GM19455 (cell line): Measurements from ENCODE around the gene RNF14.
"Not testable (repeated sequence)": the region's sequence is repeated elsewhere in the genome, so short reads cannot be mapped to it uniquely, and the experiment has no call there.

Source experiments
- ATAC-seq: cut with Tn5 transposase; IDR thresholded peaks from one replicate; pipeline ENCODE4 v1.9.1; 2021; ENCODE audit not compliant: unreplicated experiment

Gene RNF14

DNA sequence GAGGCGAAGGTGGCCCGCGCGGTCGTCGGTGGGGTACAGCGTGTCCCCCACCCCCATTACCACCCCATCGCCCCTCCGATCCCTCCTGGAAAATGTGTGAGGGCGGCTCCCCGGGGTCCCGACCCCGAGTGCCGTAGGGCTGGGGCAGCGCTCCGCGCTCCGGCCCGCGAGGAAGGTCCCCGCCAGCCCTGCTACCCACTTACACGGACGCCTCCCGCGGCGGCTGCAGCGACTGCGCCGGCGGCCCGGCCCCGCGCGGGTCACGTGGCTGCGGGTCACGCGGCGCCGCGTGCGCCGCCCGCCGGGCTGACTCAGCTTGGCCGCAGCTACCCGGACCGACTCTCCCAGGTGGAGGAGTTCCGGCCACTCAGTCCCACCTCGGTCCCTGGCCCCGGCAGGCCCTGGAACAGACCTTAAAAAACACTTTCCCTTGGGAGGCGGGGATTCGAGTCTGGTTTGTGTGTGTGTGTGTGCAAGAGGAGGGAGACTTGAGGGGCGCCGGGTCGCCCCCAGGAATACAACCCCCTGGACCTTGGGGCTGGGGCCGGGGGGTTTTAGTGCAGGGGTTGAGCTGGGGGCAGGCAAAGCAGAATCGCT, 44.0 kb downstream of the RNF14 start, which contains the start of gene GNPDA1:
TSS of gene GNPDA1 (minus strand) at position 236 of the 597 bp plus-strand sequence. CDS start 992 bp downstream, outside the sequence.
- peak; percentile 72 for ATAC-seq

DNA sequence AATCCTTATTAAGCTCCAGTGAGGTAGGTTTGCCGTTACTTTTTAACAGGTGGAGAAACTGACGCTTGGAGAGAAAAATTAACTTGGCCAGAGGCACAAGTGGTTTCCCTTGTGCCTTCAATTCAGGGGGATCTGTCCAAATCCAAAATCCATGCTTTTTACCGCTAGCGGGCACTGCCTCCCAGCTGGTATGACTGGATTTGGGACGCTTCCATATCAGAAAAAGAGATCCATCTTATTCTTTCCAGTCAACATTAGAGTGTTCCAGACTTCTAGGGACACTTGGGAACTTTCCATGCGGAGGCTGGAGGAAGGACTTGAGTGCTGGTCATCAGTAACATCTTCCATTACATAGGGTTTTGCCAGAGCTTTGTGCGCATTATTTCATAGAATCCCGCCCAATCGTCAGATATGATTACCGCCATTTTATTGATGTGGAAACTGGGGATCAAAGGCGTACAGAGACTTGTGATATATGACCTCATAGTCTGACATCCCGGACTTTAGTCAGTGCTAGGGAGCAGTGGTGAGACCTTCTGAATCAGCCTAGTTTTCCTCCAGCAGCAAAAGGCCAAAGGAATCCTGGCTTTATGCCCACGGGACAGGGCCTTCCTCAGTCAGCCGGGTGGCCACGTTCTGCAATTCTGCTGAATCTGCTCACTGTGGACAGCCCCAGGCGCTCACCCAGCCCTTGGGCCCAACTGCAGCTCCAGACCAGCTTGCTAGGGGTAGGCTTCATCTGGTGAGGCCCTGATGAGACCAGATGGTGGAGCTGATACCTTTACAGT, 45.0 kb downstream of the RNF14 start:
- ATAC-seq: no peak

DNA sequence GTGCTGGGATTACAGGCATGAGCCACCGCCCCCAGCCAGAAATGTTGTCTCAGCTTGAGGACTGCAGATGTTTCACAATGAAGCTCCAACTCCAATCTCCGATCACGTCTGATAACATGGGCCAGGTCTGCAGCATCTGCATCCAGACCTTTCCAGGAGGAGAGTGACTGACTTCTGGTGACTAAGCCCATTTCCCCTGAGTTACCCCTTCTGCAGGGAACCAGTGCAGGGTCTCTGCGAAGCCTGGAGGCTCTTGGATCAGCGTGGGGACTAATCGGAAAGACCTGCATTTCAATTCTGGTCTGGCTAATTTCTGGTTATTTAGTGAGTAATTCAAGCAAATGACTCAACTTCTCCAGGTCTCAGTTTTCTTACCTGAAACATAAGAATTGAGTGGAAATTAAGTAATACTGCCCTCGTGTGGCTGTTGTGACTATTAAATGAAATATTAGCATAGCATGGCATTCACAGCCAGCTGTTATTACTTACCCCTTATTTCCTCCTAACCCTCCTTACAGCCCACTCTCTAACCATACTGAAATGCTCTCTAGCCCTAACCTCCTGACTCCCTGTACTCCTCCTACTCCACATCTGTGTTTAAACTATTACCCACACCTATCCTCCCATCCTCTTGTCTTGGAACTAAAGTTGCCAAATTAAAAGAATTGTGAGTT, 46.1 kb downstream of the RNF14 start:
- ATAC-seq: no peak

DNA sequence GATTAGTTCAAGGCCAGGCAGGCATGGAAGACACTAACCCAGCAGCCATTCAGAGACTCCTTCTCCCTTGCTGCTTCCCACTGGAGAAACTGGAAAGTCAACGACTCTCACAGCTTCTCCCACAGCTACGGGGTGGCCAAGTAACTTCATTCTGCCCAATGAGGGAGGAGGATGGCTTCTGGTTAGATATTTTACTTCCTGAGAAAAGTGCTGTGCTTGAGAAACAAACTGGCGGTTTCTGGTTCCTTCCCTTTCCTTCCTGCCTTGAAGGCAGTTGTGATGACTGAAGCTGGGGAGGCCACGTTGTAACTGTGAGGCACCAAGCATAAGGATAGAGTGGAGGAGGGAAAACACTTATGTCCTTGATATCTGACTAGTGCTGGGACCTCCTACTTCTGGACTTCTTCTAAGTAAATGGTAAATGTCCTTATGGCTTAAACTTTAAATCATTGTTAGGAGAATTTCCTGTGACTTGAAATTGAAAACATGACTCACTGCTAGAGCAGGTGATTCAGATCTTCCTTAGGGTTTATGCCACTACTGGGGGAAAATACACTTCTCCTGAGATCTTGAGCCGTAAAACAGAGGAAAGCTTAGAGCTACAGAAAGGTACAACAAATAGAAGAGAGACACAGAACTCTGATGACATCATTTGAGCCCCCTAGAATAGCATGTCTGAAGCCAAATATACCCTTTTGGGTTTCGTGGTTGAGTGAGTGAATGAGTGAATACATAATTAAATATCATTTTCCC, 47.1 kb downstream of the RNF14 start:
- no peak for ATAC-seq

GRCh38 chr5:142016556-142016955, 47.7 kb downstream of the RNF14 start:
- no peak for ATAC-seq

DNA sequence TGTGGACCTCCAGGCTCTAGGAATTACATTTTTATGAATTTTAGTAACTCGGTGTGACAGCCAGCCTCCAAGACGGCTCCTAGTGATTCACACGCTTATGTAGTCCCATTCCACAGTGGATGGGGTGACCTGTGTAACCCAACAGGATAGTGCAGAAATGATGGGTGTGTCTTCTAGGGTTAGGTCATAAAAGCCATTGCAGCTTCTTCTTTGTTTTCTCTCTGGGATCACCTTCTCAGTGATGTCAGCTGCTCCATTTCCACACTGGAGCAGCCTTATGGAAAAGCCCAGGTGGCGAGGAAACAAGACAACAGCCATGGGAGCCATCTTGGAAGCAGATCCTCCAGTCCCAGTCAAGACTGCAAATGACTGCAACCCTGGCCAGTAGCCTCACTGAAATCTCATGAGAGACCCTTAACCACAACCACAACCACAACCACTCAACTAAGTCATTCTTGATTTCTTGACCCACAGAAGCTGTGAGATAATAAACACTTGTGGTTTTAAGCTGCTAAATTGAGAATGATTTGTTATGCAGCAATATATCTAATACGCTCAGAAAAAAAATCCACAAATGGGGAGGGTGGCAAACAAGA, 49.0 kb downstream of the RNF14 start:
- ATAC-seq: no peak

DNA sequence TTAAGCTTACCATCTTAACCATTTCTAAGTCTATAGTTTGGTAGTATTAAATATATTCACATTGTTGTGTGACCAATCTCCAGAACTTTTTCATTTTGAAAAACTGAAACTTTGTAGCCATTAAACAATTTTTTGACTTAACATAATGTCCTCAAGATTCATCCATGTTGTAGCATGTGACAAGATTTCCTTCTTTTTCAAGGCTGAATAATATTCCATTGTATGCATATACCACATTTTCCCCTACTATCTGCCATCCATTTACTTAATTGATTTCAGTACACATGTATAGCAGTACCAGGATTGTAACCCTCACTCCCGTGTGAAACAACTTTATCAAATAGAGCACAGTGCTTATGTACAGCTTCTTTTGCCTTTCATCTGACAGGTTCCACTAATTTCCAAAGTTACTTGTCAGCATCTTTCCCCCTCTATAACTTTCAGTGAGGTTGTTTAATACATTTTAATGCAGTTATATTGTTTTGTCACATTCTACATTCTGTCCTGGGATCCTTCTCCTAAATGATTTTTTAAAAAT, 51.3 kb downstream of the RNF14 start:
- no peak for ATAC-seq

- no peak for ATAC-seq
These were observed 54.9 kb downstream of the RNF14 start for GRCh38 chr5:142023836-142024235.

DNA sequence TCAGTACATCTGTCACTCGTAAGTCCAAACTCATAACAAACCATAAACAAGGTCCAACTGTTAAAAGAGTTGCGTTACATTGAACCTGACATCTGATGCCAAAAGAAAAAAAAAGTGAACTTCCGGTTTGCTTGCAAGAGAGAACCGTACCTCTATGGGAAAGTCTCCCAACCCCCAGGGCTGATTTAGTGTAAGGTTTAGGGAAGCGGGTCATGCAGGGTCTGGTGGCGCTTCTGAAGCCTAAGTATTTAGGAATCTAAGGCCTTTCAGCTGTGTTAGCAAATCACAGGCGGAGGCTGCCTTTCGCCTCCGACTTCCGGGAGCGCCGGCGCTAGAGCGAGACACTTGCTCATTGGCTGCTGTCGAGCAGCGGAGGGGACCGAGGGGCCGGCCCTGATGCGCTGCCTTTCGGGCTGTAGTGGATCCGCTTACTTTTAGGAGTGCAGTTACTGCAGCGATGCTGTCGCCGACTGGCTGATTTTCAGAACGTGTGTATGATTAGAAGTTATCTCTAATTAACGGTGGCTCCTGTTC, 55.9 kb downstream of the RNF14 start:
- peak; percentile 100 for ATAC-seq

GRCh38 chr5:142025637-142026036, 56.7 kb downstream of the RNF14 start:
- ATAC-seq: no peak

- no peak for ATAC-seq
These were observed 63.2 kb downstream of the RNF14 start for GRCh38 chr5:142032150-142032549.

- no peak for ATAC-seq
These were observed 64.1 kb downstream of the RNF14 start for GRCh38 chr5:142032747-142033631.

GRCh38 chr5:142033632-142034567, 65.0 kb downstream of the RNF14 start:
- not testable (repeated sequence) for ATAC-seq

DNA sequence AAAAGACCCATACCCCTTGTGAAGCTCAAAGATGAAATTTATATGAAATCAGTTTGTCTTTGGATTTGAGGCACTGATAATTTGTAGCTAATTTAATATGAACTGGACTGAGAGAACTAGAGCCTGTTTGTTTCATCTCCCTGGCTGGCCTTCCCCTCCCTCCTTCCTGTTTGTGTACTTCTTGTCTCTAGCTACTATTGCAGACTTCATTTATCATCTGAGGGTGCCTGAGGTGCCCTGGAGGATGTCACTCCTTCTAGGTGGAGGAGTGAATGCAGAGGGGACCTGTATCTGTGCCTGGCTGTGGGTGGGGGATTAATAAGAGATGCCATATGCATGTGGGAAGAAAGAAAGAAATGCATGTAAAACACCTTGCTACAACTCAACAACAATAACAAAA, 66.1 kb downstream of the RNF14 start:
- no peak for ATAC-seq

GRCh38 chr5:142036918-142037317, 68.0 kb downstream of the RNF14 start:
- ATAC-seq: no peak

GRCh38 chr5:142037599-142037998, 68.7 kb downstream of the RNF14 start:
- ATAC-seq: not testable (repeated sequence)

GRCh38 chr5:142038735-142039134, 69.8 kb downstream of the RNF14 start:
- no peak for ATAC-seq
